Activated gamma-delta T cell treated with Interleukin-2 at 50 U/mL for 16 hours (primary cell): Measurements from ENCODE around the gene PFDN6.

Experiments
- DNase-seq: peaks from one replicate; pipeline ENCODE4 v3.0.0-alpha.2; 2020

The PFDN6 gene

GRCh38 chr6:33318426-33319073, 29.1 kb downstream of the PFDN6 start:
- DNase-seq: no peak

GRCh38 chr6:33319939-33320314, 30.5 kb downstream of the PFDN6 start:
- DNase-seq: no peak

GRCh38 chr6:33320315-33321181, 31.1 kb downstream of the PFDN6 start:
- DNase-seq: no peak

GRCh38 chr6:33321227-33321626, 31.8 kb downstream of the PFDN6 start:
- no peak for DNase-seq

GRCh38 chr6:33323623-33323948, 34.2 kb downstream of the PFDN6 start:
- DNase-seq: peak; percentile 19

- no peak for DNase-seq
Observed at GRCh38 chr6:33324125-33324524, 34.7 kb downstream of the PFDN6 start.

GRCh38 chr6:33329058-33329457, 39.7 kb downstream of the PFDN6 start:
- no peak for DNase-seq

- DNase-seq: no peak
Observed at GRCh38 chr6:33330736-33331135, 41.3 kb downstream of the PFDN6 start.

- DNase-seq: no peak
Observed at GRCh38 chr6:33333666-33334065, 44.3 kb downstream of the PFDN6 start.

- no peak for DNase-seq
Observed at GRCh38 chr6:33335916-33336315, 46.5 kb downstream of the PFDN6 start.

GRCh38 chr6:33336495-33336894, 47.1 kb downstream of the PFDN6 start:
- no peak for DNase-seq

- no peak for DNase-seq
Observed at GRCh38 chr6:33339193-33339592, 49.8 kb downstream of the PFDN6 start.
